HS-27A (cell line): Measurements from ENCODE around the gene COMTD1.
"Not testable (repeated sequence)": the region's sequence is repeated elsewhere in the genome, so short reads cannot be mapped to it uniquely, and the experiment has no call there.

Experiments
- DNase-seq: peaks from one replicate; pipeline ENCODE4 v3.0.0-alpha.2; 2012; ENCODE audit warnings: low read depth, missing footprints

The COMTD1 gene

DNA sequence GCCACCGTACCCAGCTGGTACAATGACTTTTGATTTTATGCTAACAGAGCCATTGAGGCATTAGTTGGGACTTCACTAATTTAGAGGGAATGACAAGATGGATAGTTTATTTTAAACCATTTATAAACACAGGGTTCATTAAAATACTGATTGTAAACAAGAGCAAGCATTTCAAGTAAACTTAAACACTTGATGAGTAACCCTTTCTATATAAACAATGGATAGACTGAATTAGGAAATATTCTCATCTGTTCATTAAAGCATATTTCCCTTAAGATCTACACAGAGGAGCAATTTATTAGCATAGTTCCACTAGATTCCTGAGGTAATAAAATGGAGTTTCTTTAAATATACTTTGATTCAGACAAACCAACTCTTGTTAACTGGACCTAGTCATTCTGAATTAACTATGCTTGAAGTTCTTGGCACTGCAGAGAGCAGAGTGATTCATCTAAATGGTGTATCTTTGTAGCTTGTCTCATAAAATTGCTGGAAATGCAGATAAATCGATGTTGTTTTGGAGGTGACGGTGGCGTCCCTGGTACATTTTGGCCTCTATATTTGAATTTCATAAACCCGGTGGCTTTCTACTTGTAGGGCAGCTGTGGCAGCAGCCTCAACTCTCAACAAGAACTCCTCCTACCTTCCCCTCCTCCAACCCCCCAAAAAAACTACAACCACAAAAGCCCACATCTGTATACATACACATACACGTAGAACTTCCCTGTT is 40.6 kb downstream of the COMTD1 start:
- DNase-seq, result no peak

DNA sequence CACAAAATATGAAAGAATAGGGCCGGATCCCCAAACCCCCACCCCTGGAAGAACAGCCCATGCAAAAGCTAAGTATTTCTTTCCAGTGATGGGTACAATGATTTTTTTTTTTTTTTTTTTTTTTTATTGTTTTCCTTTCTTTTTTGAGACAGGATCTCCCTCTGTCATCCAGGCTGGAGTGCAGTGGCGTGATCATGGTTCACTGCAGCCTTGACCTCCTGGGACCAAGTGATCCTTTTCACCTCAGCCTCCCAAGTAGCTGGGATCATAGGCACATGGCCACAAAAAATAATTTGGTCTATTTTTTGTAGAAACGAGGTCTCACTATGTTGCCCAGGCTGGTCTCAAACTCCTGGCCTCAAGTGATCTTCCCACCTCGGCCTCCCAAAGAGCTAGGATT is 41.1 kb downstream of the COMTD1 start:
- DNase-seq, result not testable (repeated sequence)

GRCh38 chr10:75191821-75192568 is 43.8 kb downstream of the COMTD1 start:
- DNase-seq, result peak; percentile 47

DNA sequence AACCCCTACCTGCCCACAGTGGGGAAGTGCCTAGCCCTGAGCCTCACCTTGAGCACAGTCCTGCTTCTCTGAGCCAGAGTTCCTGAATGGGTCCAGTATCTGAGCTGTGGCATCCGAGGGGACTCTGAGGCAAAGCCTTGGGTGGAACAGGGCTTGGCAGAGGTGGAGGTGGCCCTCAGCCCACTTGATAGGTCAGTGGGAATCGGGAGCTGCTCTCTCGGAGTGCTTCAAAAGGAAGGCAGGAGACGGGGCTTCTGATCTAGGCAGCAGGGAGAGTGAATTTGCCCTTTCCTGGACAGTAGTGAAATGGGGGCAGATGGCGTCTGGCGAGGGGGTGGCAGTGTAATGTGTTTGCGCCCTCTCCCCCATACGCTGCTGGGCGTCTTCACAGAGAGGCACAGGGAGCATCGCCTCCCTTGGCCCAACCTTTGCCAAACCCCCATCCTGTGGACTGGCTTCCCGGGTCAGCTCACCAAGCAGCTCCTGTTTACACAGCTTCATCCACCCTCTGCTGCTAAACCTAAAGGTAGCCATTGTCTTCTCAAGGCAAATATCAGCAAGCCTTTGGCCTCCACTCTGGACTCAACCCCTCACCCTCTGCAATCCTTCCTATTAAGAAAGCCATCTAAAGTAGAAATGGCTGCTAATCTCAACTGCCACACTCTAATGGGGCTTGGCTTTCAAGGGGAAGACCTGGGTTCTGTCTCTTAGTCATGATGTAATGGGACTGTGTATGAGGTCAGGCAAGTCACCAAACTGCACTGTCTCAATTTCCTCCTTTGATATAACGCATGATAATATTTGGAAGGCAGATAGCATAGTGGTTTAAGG is 46.3 kb downstream of the COMTD1 start:
- DNase-seq, result no peak

- not testable (repeated sequence) for DNase-seq
These were observed 47.2 kb downstream of the COMTD1 start for GRCh38 chr10:75188522-75188921.

- no peak for DNase-seq
These were observed 47.8 kb downstream of the COMTD1 start for GRCh38 chr10:75187961-75188426.

DNA sequence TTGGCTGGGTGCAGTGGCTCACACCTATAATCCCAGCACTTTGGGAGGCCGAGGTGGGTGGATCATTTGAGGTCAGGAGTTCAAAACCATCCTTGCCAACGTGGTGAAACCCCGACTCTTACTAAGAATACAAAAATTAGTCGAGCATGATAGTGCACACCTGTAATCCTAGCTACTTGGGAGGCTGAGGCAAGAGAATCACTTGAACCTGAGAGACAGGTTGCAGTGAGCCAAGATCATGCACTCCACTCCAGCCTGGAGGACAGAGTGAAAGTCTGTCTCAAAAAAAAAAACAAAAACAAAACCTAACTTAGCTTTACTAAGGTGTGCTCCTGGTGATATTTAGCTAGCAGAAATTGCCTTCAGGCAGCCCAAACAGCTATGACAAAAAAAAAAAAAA is 49.4 kb downstream of the COMTD1 start:
- no peak for DNase-seq
